GM19351 (cell line): ENCODE results near the gene GPR26.

Source experiments
- ATAC-seq: cut with Tn5 transposase; IDR thresholded peaks from one replicate; pipeline ENCODE4 v1.9.1; 2021; ENCODE audit warnings: mild to moderate bottlenecking, moderate library complexity; ENCODE audit not compliant: unreplicated experiment

The GPR26 gene

GRCh38 chr10:123666318-123667236 is at the start of gene GPR26:
Gene GPR26 (plus strand): TSS chr10:123666355. CDS start chr10:123666408, 53 bp downstream.
- no peak for ATAC-seq

- no peak for ATAC-seq
Measured at GRCh38 chr10:123618224-123618623, 47.9 kb upstream of the GPR26 start.

GRCh38 chr10:123619067-123619855 is 46.9 kb upstream of the GPR26 start:
- no peak for ATAC-seq

- ATAC-seq: no peak
Measured at GRCh38 chr10:123620621-123621020, 45.5 kb upstream of the GPR26 start.

GRCh38 chr10:123621492-123621891 is 44.7 kb upstream of the GPR26 start:
- no peak for ATAC-seq

- no peak for ATAC-seq
Measured at GRCh38 chr10:123621916-123622315, 44.2 kb upstream of the GPR26 start.

GRCh38 chr10:123622381-123622780 is 43.8 kb upstream of the GPR26 start:
- no peak for ATAC-seq

- no peak for ATAC-seq
Measured at GRCh38 chr10:123624086-123624485, 42.1 kb upstream of the GPR26 start.

GRCh38 chr10:123633106-123633505 is 33.0 kb upstream of the GPR26 start:
- no peak for ATAC-seq

- ATAC-seq: no peak
Measured at GRCh38 chr10:123633636-123634035, 32.5 kb upstream of the GPR26 start.

GRCh38 chr10:123634221-123634620 is 31.9 kb upstream of the GPR26 start:
- ATAC-seq: no peak

GRCh38 chr10:123635131-123635530 is 31.0 kb upstream of the GPR26 start:
- ATAC-seq: no peak

GRCh38 chr10:123635745-123636144 is 30.4 kb upstream of the GPR26 start:
- no peak for ATAC-seq

GRCh38 chr10:123636598-123637325 is 29.4 kb upstream of the GPR26 start:
- no peak for ATAC-seq

GRCh38 chr10:123637326-123637880 is 28.8 kb upstream of the GPR26 start:
- ATAC-seq: no peak

- ATAC-seq: no peak
Measured at GRCh38 chr10:123639131-123639530, 27.0 kb upstream of the GPR26 start.

- ATAC-seq: no peak
Measured at GRCh38 chr10:123640016-123640535, 26.1 kb upstream of the GPR26 start.

- ATAC-seq: no peak
Measured at GRCh38 chr10:123642293-123642692, 23.9 kb upstream of the GPR26 start.

GRCh38 chr10:123642697-123643096 is 23.5 kb upstream of the GPR26 start:
- no peak for ATAC-seq

- ATAC-seq: no peak
Measured at GRCh38 chr10:123643315-123643714, 22.8 kb upstream of the GPR26 start.

- no peak for ATAC-seq
Measured at GRCh38 chr10:123645016-123645415, 21.1 kb upstream of the GPR26 start.
